IPS DF 6.9 (cell line): Measurements from ENCODE around the gene CCDC77.
A peak's percentile ranks its signal among the peaks of the same experiment; 100 is the strongest.

Source experiments
- DNase-seq: peaks from one replicate; pipeline ENCODE4 v3.0.0-alpha.2; 2013; ENCODE audit warnings: low read depth, low spot score
- H3K27ac ChIP-seq: one replicate; pipeline ENCODE4 v1.5.1; 2013; ENCODE audit warnings: low read length, control low read depth
- H3K27me3 ChIP-seq: 2 replicates; pipeline ENCODE4 v1.6.1; 2013; ENCODE audit warnings: mild to moderate bottlenecking, low read length; ENCODE audit not compliant: control insufficient read depth, insufficient read depth
- H3K36me3 ChIP-seq: 2 replicates; pipeline ENCODE4 v1.6.1; 2013; ENCODE audit warnings: low read length; ENCODE audit not compliant: control insufficient read depth, insufficient read depth
- H3K4me1 ChIP-seq: 2 replicates; pipeline ENCODE4 v1.6.1; 2013; ENCODE audit warnings: low read length; ENCODE audit not compliant: control insufficient read depth, insufficient read depth
- H3K4me3 ChIP-seq: 2 replicates; pipeline ENCODE4 v1.5.1; 2013; ENCODE audit warnings: mild to moderate bottlenecking, low read length
- H3K9me3 ChIP-seq: 2 replicates; pipeline ENCODE4 v1.6.1; 2013; ENCODE audit warnings: low read length, inconsistent platforms; ENCODE audit not compliant: control insufficient read depth, insufficient read depth
- WGBS: extraction: QIAGEN DNeasy Blood & Tissue Kit; methylation state at CpG from one replicate; pipeline ENCODE4 v1.1.7; 2013; ENCODE audit warnings: mixed read lengths, missing lambda C conversion rate; ENCODE audit not compliant: insufficient read length, insufficient coverage; 5-methylcytosine and 5-hydroxymethylcytosine counted together

Gene CCDC77

GRCh38 chr12:450438-450837 is 49.0 kb downstream of the CCDC77 start:
- DNase-seq = no peak
- Histone ChIP-seq H3K27me3 (no peaks in the 10 kb centered on the region), H3K9me3 (peaks cover 2% of the 10 kb centered on the region), H3K36me3 (no peaks in the 10 kb centered on the region), H3K4me1 (no peaks in the 10 kb centered on the region), H3K27ac (no peak overlapping the region), H3K4me3 (no peak overlapping the region)
- no CpG with 5 or more reads among the region's 3 CpGs for WGBS

- WGBS = no CpG with 5 or more reads among the region's 25 CpGs
- H3K4me3 ChIP-seq = no peak overlapping the region
- DNase-seq = no peak
Measured at GRCh38 chr12:452667-453210, 51.3 kb downstream of the CCDC77 start.

DNA sequence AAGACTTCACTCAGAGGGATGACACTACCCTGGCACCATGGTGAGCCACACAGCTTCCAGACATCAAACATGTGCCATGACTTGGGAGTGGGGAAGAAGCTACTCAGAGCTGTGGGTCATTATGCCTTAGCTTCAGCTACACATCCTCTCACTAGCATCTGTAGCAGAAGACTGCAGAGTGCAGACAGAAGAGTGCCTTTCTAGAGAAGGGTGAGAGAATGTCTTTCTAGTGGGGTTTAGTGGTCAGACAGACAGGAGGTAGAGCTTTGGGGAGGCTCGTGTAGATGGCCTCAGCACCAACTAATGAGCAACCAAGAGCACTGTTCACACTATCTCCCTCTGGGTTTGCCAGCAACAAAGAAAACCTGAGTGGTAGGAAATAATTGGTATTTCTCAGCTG is 53.4 kb downstream of the CCDC77 start:
- no peaks in the 10 kb centered on the region for H3K4me1 ChIP-seq
- no CpG with 5 or more reads among the region's 1 CpG for WGBS
- H3K27me3 ChIP-seq = no peaks in the 10 kb centered on the region
- H3K27ac ChIP-seq = no peak overlapping the region
- H3K9me3 ChIP-seq = peaks cover 2% of the 10 kb centered on the region
- H3K36me3 ChIP-seq = no peaks in the 10 kb centered on the region
- DNase-seq = no peak
- H3K4me3 ChIP-seq = no peak overlapping the region

More at GRCh38 chr12:452667-453210, 51.3 kb downstream of the CCDC77 start:
- Histone ChIP-seq H3K27me3 (no peaks in the 10 kb centered on the region), H3K27ac (no peak overlapping the region), H3K9me3 (peaks cover 2% of the 10 kb centered on the region), H3K36me3 (no peaks in the 10 kb centered on the region), H3K4me1 (no peaks in the 10 kb centered on the region)

GRCh38 chr12:455821-456220 is 54.4 kb downstream of the CCDC77 start:
- Histone ChIP-seq H3K27ac (no peak overlapping the region), H3K4me1 (no peaks in the 10 kb centered on the region), H3K4me3 (no peak overlapping the region), H3K36me3 (no peaks in the 10 kb centered on the region), H3K9me3 (peaks cover 2% of the 10 kb centered on the region), H3K27me3 (no peaks in the 10 kb centered on the region)
- no CpG with 5 or more reads among the region's 2 CpGs for WGBS
- no peak for DNase-seq

DNA sequence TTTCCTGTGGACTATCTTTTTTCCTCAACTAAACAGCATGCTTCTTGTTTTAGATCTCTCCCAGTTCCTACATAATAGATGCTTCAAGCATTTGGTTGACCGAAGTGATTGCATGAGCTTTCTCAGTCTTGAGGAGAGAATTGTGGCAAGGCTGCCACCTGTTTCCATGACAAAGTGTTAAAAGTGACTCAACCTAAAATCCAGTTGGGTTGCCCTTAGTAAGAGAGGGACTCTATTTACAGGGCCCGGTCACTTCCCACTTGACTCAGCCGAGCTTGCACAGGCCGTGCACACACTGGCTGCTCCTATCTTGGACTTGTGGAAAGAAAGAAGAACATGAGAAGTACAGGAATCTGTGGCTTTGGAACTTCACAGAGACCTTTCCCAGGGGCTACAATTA is 56.2 kb downstream of the CCDC77 start:
- Histone ChIP-seq H3K4me1 (no peaks in the 10 kb centered on the region), H3K27ac (no peak overlapping the region), H3K36me3 (no peaks in the 10 kb centered on the region), H3K27me3 (no peaks in the 10 kb centered on the region; the same call in 1 of the 2 replicates), H3K4me3 (no peak overlapping the region), H3K9me3 (peaks cover 2% of the 10 kb centered on the region)
- WGBS = no CpG with 5 or more reads among the region's 4 CpGs
- DNase-seq = no peak

DNA sequence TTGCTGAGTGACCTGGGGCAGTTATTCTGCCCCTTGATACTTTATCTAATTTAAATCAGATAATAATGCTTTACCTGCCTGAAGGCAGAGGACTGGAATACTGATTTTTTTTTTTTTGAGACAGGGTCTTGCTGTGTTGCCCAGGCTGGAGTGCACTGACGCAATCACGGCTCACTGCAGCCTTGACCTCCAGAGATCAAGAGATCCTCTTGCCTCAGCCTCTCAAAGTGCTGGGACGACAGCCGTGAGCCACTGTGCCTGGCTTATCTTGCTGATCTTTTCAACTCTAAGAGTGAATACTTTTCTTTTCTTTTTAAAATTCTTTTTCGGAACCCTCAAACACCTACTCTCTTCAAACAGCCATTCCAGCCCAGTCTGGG is 57.6 kb downstream of the CCDC77 start:
- WGBS = no CpG with 5 or more reads among the region's 5 CpGs
- H3K36me3 ChIP-seq = no peaks in the 10 kb centered on the region
- H3K27ac ChIP-seq = no peak overlapping the region
- H3K27me3 ChIP-seq = no peaks in the 10 kb centered on the region; the same call in 1 of the 2 replicates
- no peak overlapping the region for H3K4me3 ChIP-seq
- no peak for DNase-seq
- no peaks in the 10 kb centered on the region for H3K9me3 ChIP-seq
- H3K4me1 ChIP-seq = no peaks in the 10 kb centered on the region

- no peaks in the 10 kb centered on the region for H3K36me3 ChIP-seq
- no CpG with 5 or more reads among the region's 82 CpGs for WGBS
- DNase-seq = no peak
- no peaks in the 10 kb centered on the region for H3K9me3 ChIP-seq
- H3K27ac ChIP-seq = no peak within 1 kb of the TSS
- no peaks in the 10 kb centered on the region for H3K4me1 ChIP-seq
- H3K27me3 ChIP-seq = no peaks in the 10 kb centered on the region; the same call in 1 of the 2 replicates
- H3K4me3 ChIP-seq = peak within 1 kb of the TSS; percentile 56
Measured at GRCh38 chr12:459430-460258, 58.2 kb downstream of the CCDC77 start, which contains the start of gene B4GALNT3. Gene B4GALNT3, plus strand, starts transcription at chr12:459939. Its CDS starts 438 bp downstream, at chr12:460377.

- no peaks in the 10 kb centered on the region for H3K4me1 ChIP-seq
- no CpG with 5 or more reads among the region's 109 CpGs for WGBS
- H3K9me3 ChIP-seq = no peaks in the 10 kb centered on the region
- H3K27ac ChIP-seq = no peak overlapping the region
- no peak for DNase-seq
- H3K4me3 ChIP-seq = peak overlapping the region; percentile 56
- no peaks in the 10 kb centered on the region for H3K36me3 ChIP-seq
- H3K27me3 ChIP-seq = no peaks in the 10 kb centered on the region; the same call in 1 of the 2 replicates
Measured at GRCh38 chr12:460261-461230, 59.1 kb downstream of the CCDC77 start.

DNA sequence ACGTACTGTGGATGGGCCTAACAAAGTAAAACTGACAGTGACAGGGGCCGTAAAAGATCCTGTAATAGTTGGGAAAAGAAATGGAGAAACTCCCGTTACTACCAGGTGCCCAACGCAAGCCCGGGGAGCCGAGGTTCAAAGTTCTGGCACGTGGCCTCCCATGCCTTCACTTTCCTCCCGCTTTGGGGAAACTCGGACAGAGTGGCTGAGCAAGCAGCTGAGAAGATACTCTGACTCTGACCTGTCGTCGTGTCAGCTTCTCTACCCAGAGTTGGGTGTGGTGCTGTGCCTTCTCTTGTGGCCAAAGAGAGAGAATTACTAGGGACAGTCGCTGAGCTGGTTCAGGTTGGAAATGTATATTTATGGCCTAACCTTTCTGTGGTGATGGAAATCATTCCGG is 60.0 kb downstream of the CCDC77 start:
- no peaks in the 10 kb centered on the region for H3K36me3 ChIP-seq
- no peak overlapping the region for H3K27ac ChIP-seq
- no peaks in the 10 kb centered on the region for H3K4me1 ChIP-seq
- H3K4me3 ChIP-seq = no peak overlapping the region
- H3K27me3 ChIP-seq = no peaks in the 10 kb centered on the region; the same call in 1 of the 2 replicates
- no CpG with 5 or more reads among the region's 13 CpGs for WGBS
- H3K9me3 ChIP-seq = no peaks in the 10 kb centered on the region
- DNase-seq = no peak
